MM.1S (cell line): Measurements from ENCODE around the gene MRPL58.

ENCODE experiments used
- DNase-seq: peaks from one replicate; pipeline ENCODE4 v3.0.0-alpha.2; 2015
- H2AFZ ChIP-seq: fragments of 300-600 bp; sonication (generic); 2 replicates; pipeline ENCODE4 v1.6.0; 2016; ENCODE audit warnings: antibody characterized with exemption, low read length
- H3F3A ChIP-seq: fragments of 300-600 bp; sonication (generic); 2 replicates; pipeline ENCODE4 v1.6.1; 2016; ENCODE audit warnings: mild to moderate bottlenecking, antibody characterized with exemption, low read length, moderate library complexity, mixed read lengths; ENCODE audit not compliant: insufficient read depth
- H3K27ac ChIP-seq: fragments of 300-600 bp; sonication (generic); 2 replicates; pipeline ENCODE4 v1.5.1; 2016; ENCODE audit warnings: mild to moderate bottlenecking, low read length
- H3K27me3 ChIP-seq: fragments of 300-600 bp; sonication (generic); replicated peaks from 2 replicates; pipeline ENCODE4 v1.6.0; 2016; ENCODE audit warnings: low read length; ENCODE audit not compliant: insufficient read depth
- H3K36me3 ChIP-seq: fragments of 300-600 bp; sonication (generic); replicated peaks from 2 replicates; pipeline ENCODE4 v1.6.1; 2016; ENCODE audit warnings: mild to moderate bottlenecking, low read length, mixed read lengths; ENCODE audit not compliant: insufficient read depth
- H3K4me1 ChIP-seq: fragments of 300-600 bp; sonication (generic); 2 replicates; pipeline ENCODE4 v1.6.1; 2016; ENCODE audit warnings: low read length, mixed read lengths
- H3K4me2 ChIP-seq: fragments of 300-600 bp; sonication (generic); 2 replicates; pipeline ENCODE4 v1.6.0; 2016; ENCODE audit warnings: low read depth, low read length
- H3K4me3 ChIP-seq: fragments of 300-600 bp; sonication (generic); 2 replicates; pipeline ENCODE4 v1.5.1; 2016; ENCODE audit warnings: low read length, mixed read lengths
- H3K79me2 ChIP-seq: fragments of 300-600 bp; sonication (generic); 2 replicates; pipeline ENCODE4 v1.6.1; 2016; ENCODE audit warnings: mixed run types, low read length, mixed read lengths
- H3K9ac ChIP-seq: fragments of 300-600 bp; sonication (generic); 2 replicates; pipeline ENCODE4 v1.6.1; 2016; ENCODE audit warnings: low read length, mixed read lengths
- H3K9me2 ChIP-seq: fragments of 300-600 bp; sonication (generic); replicated peaks from 2 replicates; pipeline ENCODE4 v1.6.1; 2016; ENCODE audit warnings: mild to moderate bottlenecking, low read length, mixed read lengths; ENCODE audit not compliant: insufficient read depth
- H3K9me3 ChIP-seq: fragments of 300-600 bp; sonication (generic); replicated peaks from 2 replicates; pipeline ENCODE4 v1.6.1; 2016; ENCODE audit warnings: mild to moderate bottlenecking, low read length, mixed read lengths; ENCODE audit not compliant: insufficient read depth
- H4K20me1 ChIP-seq: fragments of 300-600 bp; sonication (generic); 2 replicates; pipeline ENCODE4 v1.6.1; 2016; ENCODE audit warnings: mild to moderate bottlenecking, low read length, moderate library complexity, mixed read lengths; ENCODE audit not compliant: insufficient read depth
- CTCF ChIP-seq: fragments of 300-600 bp; sonication (generic); IDR thresholded peaks from 2 replicates; pipeline ENCODE4 v1.5.1; 2016; ENCODE audit warnings: antibody characterized with exemption, low read length, mixed read lengths
- EZH2 ChIP-seq: fragments of 300-600 bp; sonication (generic); optimal IDR thresholded peaks from 2 replicates; pipeline ENCODE3; 2017; ENCODE audit warnings: low read depth, mild to moderate bottlenecking, antibody characterized with exemption, low read length, mixed read lengths
- EZH2phosphoT487 ChIP-seq: fragments of 300-600 bp; sonication (generic); IDR thresholded peaks from 2 replicates; pipeline ENCODE4 v1.6.1; 2018; ENCODE audit warnings: antibody characterized with exemption, low read length

Gene MRPL58

GRCh38 chr17:74971069-74971841, 41.2 kb upstream of the MRPL58 start:
- H3K4me3 ChIP-seq = no peak overlapping the region
- TF ChIP-seq EZH2 = no peak
- no peak for TF ChIP-seq CTCF
- no peak for TF ChIP-seq EZH2phosphoT487
- no peak overlapping the region for H3K27ac ChIP-seq
- H3K36me3 ChIP-seq = no peaks in the 10 kb centered on the region
- H2AFZ ChIP-seq = no peak overlapping the region
- H3K27me3 ChIP-seq = peaks cover 46% of the 10 kb centered on the region
- no peak for DNase-seq
- H3K9me2 ChIP-seq = no peaks in the 10 kb centered on the region
- H3K9ac ChIP-seq = no peak overlapping the region
- no peaks in the 10 kb centered on the region for H3K9me3 ChIP-seq
- no peaks in the 10 kb centered on the region for H3F3A ChIP-seq
- H3K4me1 ChIP-seq = no peaks in the 10 kb centered on the region; the same call in 1 of the 2 replicates
- H3K79me2 ChIP-seq = no peaks in the 10 kb centered on the region
- H3K4me2 ChIP-seq = no peak overlapping the region
- no peaks in the 10 kb centered on the region for H4K20me1 ChIP-seq

- H3K4me2 ChIP-seq = no peak overlapping the region
- H3K27me3 ChIP-seq = peaks cover 47% of the 10 kb centered on the region
- H4K20me1 ChIP-seq = no peaks in the 10 kb centered on the region
- H3K4me3 ChIP-seq = no peak overlapping the region
- H3K4me1 ChIP-seq = no peaks in the 10 kb centered on the region; the same call in 1 of the 2 replicates
- H3K79me2 ChIP-seq = no peaks in the 10 kb centered on the region
- H3K9ac ChIP-seq = no peak overlapping the region
- no peaks in the 10 kb centered on the region for H3K9me2 ChIP-seq
- no peak overlapping the region for H2AFZ ChIP-seq
- no peaks in the 10 kb centered on the region for H3K36me3 ChIP-seq
- no peak for DNase-seq
- no peak overlapping the region for H3K27ac ChIP-seq
- no peaks in the 10 kb centered on the region for H3K9me3 ChIP-seq
- H3F3A ChIP-seq = no peaks in the 10 kb centered on the region
- TF ChIP-seq EZH2 (no peak), EZH2phosphoT487 (no peak), CTCF (no peak)
Measured at GRCh38 chr17:74971842-74972106, 40.7 kb upstream of the MRPL58 start.

- no peaks in the 10 kb centered on the region for H4K20me1 ChIP-seq
- no peak within 1 kb of the TSS; the same call in 1 of the 2 replicates for H3K9ac ChIP-seq
- peaks cover 49% of the 10 kb centered on the region for H3K27me3 ChIP-seq
- H3K4me1 ChIP-seq = no peaks in the 10 kb centered on the region; the same call in 1 of the 2 replicates
- H2AFZ ChIP-seq = peak within 1 kb of the TSS; percentile 51
- peak within 1 kb of the TSS; percentile 85 for H3K4me2 ChIP-seq
- H3K79me2 ChIP-seq = no peaks in the 10 kb centered on the region
- no peak for TF ChIP-seq CTCF
- TF ChIP-seq EZH2 = no peak
- TF ChIP-seq EZH2phosphoT487 = no peak
- no peaks in the 10 kb centered on the region for H3K9me3 ChIP-seq
- H3K27ac ChIP-seq = no peak within 1 kb of the TSS
- H3K9me2 ChIP-seq = no peaks in the 10 kb centered on the region
- peak; percentile 71 for DNase-seq
- peak within 1 kb of the TSS; percentile 58 for H3K4me3 ChIP-seq
- no peaks in the 10 kb centered on the region for H3K36me3 ChIP-seq
- no peaks in the 10 kb centered on the region for H3F3A ChIP-seq
Measured at GRCh38 chr17:74972107-74972972, 40.1 kb upstream of the MRPL58 start, which contains the start of gene HID1. HID1 (minus strand) TSS chr17:74972759; CDS start chr17:74972656, 103 bp downstream.
